PC-9 (cell line): ENCODE data around the gene RBM33.

Source experiments
- EZH2 ChIP-seq: fragments of 200-600 bp; sonication (generic); IDR thresholded peaks from 2 replicates; pipeline ENCODE4 v1.8.0; 2017; ENCODE audit warnings: antibody characterized with exemption, low read depth
- TF ChIP-seq, protein P1 (sequence below): fragments of 200-600 bp; sonication (generic); conservative IDR thresholded peaks from 2 replicates; pipeline ENCODE4 v1.6.1; 2017; ENCODE audit warnings: mixed run types, antibody characterized with exemption, mild to moderate bottlenecking, moderate library complexity

DNA sequence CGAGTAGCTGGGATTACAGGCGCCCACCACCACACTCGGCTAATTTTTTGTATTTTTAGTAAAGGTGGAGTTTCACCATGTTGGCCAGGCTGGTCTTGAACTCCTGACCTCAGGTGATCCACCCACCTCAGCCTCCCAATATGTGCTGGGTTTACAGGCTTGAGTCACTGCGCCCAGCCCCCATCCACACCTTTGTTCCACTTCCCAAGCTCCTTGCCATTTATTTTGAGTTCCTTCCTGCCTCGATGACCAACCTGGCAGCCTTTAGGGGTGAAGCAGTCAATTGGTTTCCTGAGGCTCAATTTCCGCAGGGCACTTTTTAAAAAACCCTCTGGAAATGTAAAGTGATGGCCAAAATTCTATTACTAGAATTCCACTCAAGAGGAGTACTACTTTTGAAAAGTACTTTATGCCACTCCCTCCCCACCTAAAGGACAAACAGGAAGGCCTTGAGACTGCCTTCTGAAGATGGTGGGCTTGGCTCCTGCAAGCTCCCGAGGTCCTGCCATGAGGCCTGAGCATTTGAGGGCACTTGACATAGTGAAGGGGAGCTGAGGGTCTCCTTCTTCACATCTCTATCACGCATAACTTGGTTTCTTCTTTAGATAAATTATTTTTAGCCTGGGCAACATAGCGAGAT lies 32.5 kb upstream of the RBM33 start:
- TF ChIP-seq, protein P1, sequence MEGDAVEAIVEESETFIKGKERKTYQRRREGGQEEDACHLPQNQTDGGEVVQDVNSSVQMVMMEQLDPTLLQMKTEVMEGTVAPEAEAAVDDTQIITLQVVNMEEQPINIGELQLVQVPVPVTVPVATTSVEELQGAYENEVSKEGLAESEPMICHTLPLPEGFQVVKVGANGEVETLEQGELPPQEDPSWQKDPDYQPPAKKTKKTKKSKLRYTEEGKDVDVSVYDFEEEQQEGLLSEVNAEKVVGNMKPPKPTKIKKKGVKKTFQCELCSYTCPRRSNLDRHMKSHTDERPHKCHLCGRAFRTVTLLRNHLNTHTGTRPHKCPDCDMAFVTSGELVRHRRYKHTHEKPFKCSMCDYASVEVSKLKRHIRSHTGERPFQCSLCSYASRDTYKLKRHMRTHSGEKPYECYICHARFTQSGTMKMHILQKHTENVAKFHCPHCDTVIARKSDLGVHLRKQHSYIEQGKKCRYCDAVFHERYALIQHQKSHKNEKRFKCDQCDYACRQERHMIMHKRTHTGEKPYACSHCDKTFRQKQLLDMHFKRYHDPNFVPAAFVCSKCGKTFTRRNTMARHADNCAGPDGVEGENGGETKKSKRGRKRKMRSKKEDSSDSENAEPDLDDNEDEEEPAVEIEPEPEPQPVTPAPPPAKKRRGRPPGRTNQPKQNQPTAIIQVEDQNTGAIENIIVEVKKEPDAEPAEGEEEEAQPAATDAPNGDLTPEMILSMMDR = no peak
- no peak for TF ChIP-seq EZH2
